ENCODE measurements around the gene EIF6. TPM values are rescaled to one million over a fixed set of nuclear protein-coding genes. Genes with fewer than 3 reads are reported as not detected.

The EIF6 gene
- polyA plus RNA-seq, 1 donor from 2014 or later, result 143 TPM

DNA sequence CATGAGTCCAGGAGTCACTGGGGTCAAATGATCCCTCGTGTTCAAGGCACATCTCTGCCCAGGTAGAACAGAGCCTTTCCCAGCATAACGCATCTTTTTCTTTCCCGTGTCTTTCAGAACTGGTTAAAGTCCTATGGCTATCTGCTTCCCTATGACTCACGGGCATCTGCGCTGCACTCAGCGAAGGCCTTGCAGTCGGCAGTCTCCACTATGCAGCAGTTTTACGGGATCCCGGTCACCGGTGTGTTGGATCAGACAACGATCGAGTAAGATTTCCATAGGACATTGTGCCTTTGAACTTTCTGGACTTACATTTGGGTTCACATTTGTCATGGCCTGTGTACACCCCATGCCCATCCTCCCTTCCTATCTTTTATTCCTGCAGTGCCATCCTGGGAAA is 37.8 kb downstream of the EIF6 start:
- Histone ChIP-seq H3K27ac (ENCODE audit: low read length) (no peak overlapping the region), H3K27me3 (ENCODE audit: insufficient read depth, low read depth, low read length) (no peaks in the 10 kb centered on the region), H3K4me2 (ENCODE audit: low read length) (no peak overlapping the region), H3K9me2 (ENCODE audit: insufficient read depth, low read length) (no peaks in the 10 kb centered on the region), H3K36me3 (ENCODE audit: insufficient read depth, low read length) (peaks cover 2% of the 10 kb centered on the region), H3K9me3 (ENCODE audit: low read length) (no peaks in the 10 kb centered on the region), H3F3A (ENCODE audit: insufficient read depth, low read length, poor library complexity, severe bottlenecking) (no peaks in the 10 kb centered on the region), H3K79me2 (replicated peaks; ENCODE audit: insufficient read depth, low read length) (no peaks in the 10 kb centered on the region), H3K9ac (ENCODE audit: low read length) (no peak overlapping the region), H2AFZ (ENCODE audit: low read depth, low read length) (no peak overlapping the region), H4K20me1 (ENCODE audit: insufficient read depth) (no peaks in the 10 kb centered on the region), H3K4me3 (ENCODE audit: low read length) (no peak overlapping the region)
- TF ChIP-seq EP300 (conservative IDR thresholded peaks at IDR 0.05; ENCODE audit: poor library complexity, severe bottlenecking) (no peak), MXI1 (conservative IDR thresholded peaks at IDR 0.05; ENCODE audit: poor library complexity, severe bottlenecking) (no peak), TAF1 (IDR thresholded peaks at IDR 0.05; ENCODE audit: low read depth) (no peak), SMC3 (conservative IDR thresholded peaks at IDR 0.05; ENCODE audit: poor library complexity) (no peak), POLR2AphosphoS5 (IDR thresholded peaks at IDR 0.05) (no peak), RAD21 (conservative IDR thresholded peaks at IDR 0.05) (no peak), EZH2 (IDR thresholded peaks at IDR 0.05; ENCODE audit: borderline replicate concordance, insufficient read depth, low read length, poor library complexity, severe bottlenecking) (no peak)
- TF ChIP-seq, protein P1, sequence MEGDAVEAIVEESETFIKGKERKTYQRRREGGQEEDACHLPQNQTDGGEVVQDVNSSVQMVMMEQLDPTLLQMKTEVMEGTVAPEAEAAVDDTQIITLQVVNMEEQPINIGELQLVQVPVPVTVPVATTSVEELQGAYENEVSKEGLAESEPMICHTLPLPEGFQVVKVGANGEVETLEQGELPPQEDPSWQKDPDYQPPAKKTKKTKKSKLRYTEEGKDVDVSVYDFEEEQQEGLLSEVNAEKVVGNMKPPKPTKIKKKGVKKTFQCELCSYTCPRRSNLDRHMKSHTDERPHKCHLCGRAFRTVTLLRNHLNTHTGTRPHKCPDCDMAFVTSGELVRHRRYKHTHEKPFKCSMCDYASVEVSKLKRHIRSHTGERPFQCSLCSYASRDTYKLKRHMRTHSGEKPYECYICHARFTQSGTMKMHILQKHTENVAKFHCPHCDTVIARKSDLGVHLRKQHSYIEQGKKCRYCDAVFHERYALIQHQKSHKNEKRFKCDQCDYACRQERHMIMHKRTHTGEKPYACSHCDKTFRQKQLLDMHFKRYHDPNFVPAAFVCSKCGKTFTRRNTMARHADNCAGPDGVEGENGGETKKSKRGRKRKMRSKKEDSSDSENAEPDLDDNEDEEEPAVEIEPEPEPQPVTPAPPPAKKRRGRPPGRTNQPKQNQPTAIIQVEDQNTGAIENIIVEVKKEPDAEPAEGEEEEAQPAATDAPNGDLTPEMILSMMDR (IDR thresholded peaks at IDR 0.05; ENCODE audit: poor library complexity, severe bottlenecking), result no peak
- TF ChIP-seq, protein P2, sequence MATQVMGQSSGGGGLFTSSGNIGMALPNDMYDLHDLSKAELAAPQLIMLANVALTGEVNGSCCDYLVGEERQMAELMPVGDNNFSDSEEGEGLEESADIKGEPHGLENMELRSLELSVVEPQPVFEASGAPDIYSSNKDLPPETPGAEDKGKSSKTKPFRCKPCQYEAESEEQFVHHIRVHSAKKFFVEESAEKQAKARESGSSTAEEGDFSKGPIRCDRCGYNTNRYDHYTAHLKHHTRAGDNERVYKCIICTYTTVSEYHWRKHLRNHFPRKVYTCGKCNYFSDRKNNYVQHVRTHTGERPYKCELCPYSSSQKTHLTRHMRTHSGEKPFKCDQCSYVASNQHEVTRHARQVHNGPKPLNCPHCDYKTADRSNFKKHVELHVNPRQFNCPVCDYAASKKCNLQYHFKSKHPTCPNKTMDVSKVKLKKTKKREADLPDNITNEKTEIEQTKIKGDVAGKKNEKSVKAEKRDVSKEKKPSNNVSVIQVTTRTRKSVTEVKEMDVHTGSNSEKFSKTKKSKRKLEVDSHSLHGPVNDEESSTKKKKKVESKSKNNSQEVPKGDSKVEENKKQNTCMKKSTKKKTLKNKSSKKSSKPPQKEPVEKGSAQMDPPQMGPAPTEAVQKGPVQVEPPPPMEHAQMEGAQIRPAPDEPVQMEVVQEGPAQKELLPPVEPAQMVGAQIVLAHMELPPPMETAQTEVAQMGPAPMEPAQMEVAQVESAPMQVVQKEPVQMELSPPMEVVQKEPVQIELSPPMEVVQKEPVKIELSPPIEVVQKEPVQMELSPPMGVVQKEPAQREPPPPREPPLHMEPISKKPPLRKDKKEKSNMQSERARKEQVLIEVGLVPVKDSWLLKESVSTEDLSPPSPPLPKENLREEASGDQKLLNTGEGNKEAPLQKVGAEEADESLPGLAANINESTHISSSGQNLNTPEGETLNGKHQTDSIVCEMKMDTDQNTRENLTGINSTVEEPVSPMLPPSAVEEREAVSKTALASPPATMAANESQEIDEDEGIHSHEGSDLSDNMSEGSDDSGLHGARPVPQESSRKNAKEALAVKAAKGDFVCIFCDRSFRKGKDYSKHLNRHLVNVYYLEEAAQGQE (IDR thresholded peaks at IDR 0.05; ENCODE audit: borderline replicate concordance), result no peak

DNA sequence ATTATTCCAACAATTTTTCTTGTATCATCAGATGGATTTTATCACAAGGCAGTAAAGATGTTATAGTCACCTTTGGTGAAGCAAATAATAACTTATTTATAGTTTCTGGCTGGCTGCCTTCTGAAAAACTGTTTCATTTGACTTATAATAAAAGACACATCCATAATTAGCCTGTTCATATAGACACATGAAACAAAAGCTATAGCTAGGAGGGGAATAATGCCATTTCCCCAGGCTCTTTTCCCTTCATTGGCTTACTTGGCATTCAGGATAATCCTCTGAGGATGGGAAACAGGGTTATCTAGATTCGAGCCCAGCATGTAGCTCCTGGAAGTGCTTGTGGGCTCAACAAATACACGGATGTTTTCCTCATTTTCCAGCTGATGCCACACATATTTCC is 40.6 kb downstream of the EIF6 start:
- no peak overlapping the region for H3K27ac ChIP-seq (ENCODE audit: low read length)
- no peaks in the 10 kb centered on the region for H3K27me3 ChIP-seq (ENCODE audit: insufficient read depth, low read depth, low read length)
- no peak overlapping the region for H3K4me2 ChIP-seq (ENCODE audit: low read length)
- no peaks in the 10 kb centered on the region for H3K9me2 ChIP-seq (ENCODE audit: insufficient read depth, low read length)
- no peak overlapping the region for H2AFZ ChIP-seq (ENCODE audit: low read depth, low read length)
- no peaks in the 10 kb centered on the region for H3F3A ChIP-seq (ENCODE audit: insufficient read depth, low read length, poor library complexity, severe bottlenecking)
- no peak overlapping the region for H3K4me3 ChIP-seq (ENCODE audit: low read length)
- H3K79me2 ChIP-seq (replicated peaks; ENCODE audit: insufficient read depth, low read length), result no peaks in the 10 kb centered on the region
- TF ChIP-seq EZH2 (IDR thresholded peaks at IDR 0.05; ENCODE audit: borderline replicate concordance, insufficient read depth, low read length, poor library complexity, severe bottlenecking) (no peak), SMC3 (conservative IDR thresholded peaks at IDR 0.05; ENCODE audit: poor library complexity) (no peak), TAF1 (IDR thresholded peaks at IDR 0.05; ENCODE audit: low read depth) (no peak), RAD21 (conservative IDR thresholded peaks at IDR 0.05) (no peak), POLR2AphosphoS5 (IDR thresholded peaks at IDR 0.05) (no peak), EP300 (conservative IDR thresholded peaks at IDR 0.05; ENCODE audit: poor library complexity, severe bottlenecking) (no peak), MXI1 (conservative IDR thresholded peaks at IDR 0.05; ENCODE audit: poor library complexity, severe bottlenecking) (no peak)
- TF ChIP-seq, protein P1 (IDR thresholded peaks at IDR 0.05; ENCODE audit: poor library complexity, severe bottlenecking), result no peak
- TF ChIP-seq, protein P2 (IDR thresholded peaks at IDR 0.05; ENCODE audit: borderline replicate concordance), result no peak
- no peaks in the 10 kb centered on the region for H3K36me3 ChIP-seq (ENCODE audit: insufficient read depth, low read length)
- H4K20me1 ChIP-seq (ENCODE audit: insufficient read depth), result no peaks in the 10 kb centered on the region
- H3K9me3 ChIP-seq (ENCODE audit: low read length), result no peaks in the 10 kb centered on the region
- no peak overlapping the region for H3K9ac ChIP-seq (ENCODE audit: low read length)

Data from neural cell (in vitro differentiated cells).